GM12892 (cell line): ENCODE results near the gene OR2T4.

Experiments
- POLR2A ChIP-seq: IDR thresholded peaks from 2 replicates; pipeline ENCODE4 v1.6.1; 2011; ENCODE audit warnings: low read depth, low read length, control low read depth
- POLR2AphosphoS5 ChIP-seq: IDR thresholded peaks from 2 replicates; pipeline ENCODE4 v1.6.1; 2011; ENCODE audit warnings: low read depth, low read length, control low read depth

DNA sequence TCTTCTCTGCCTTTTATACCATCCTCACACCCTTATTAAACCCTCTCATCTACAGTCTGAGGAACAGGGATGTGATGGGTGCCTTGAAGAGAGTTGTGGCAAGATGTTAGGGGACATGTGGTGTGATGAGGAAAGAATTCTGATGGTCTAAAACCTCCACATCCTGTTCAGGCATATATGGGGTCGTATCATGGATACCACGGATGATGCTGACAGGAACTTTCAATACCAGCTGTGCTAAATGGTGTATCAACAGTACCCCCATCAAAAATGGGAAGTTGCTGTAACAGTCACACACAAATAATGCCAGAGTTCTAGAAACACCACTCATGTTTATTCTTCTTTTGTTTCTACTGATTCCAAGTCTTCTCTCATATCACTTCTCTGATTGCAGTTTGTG lies 27.0 kb downstream of the OR2T4 start:
- TF ChIP-seq POLR2AphosphoS5 (no peak), POLR2A (no peak)
